SK-N-SH (cell line): ENCODE data around the gene DLAT.

Experiments
- CTCF ChIP-seq: fragments of 200-600 bp; sonication (generic); IDR thresholded peaks from 2 replicates; pipeline ENCODE4 v1.6.1; 2017; ENCODE audit warnings: antibody characterized with exemption, mild to moderate bottlenecking, moderate library complexity
- GABPA ChIP-seq: IDR thresholded peaks from 2 replicates; pipeline ENCODE4 v1.4.0; 2012; ENCODE audit warnings: low read depth, mild to moderate bottlenecking
- IRF3 ChIP-seq: fragments of 150-350 bp; IDR thresholded peaks from 2 replicates; pipeline ENCODE4 v1.6.1; 2016; ENCODE audit warnings: mild to moderate bottlenecking, low read depth, low read length
- MAX ChIP-seq: IDR thresholded peaks from 2 replicates; pipeline ENCODE4 v1.4.0; 2012; ENCODE audit warnings: low read depth
- NRF1 ChIP-seq: IDR thresholded peaks from 2 replicates; pipeline ENCODE4 v1.6.1; 2012; ENCODE audit warnings: low read depth, mild to moderate bottlenecking, low read length
- POLR2AphosphoS5 ChIP-seq: IDR thresholded peaks from 2 replicates; pipeline ENCODE4 v1.6.1; 2012; ENCODE audit warnings: low read depth, low read length
- RAD21 ChIP-seq: IDR thresholded peaks from 2 replicates; pipeline ENCODE4 v1.6.1; 2012; ENCODE audit warnings: mild to moderate bottlenecking, low read length
- REST ChIP-seq: IDR thresholded peaks from 2 replicates; pipeline ENCODE4 v1.6.1; 2012; ENCODE audit warnings: mild to moderate bottlenecking, low read depth, low read length, moderate library complexity
- SIN3A ChIP-seq: IDR thresholded peaks from 2 replicates; pipeline ENCODE4 v1.6.1; 2012; ENCODE audit warnings: low read depth, mild to moderate bottlenecking, low read length, moderate library complexity, borderline replicate concordance
- YY1 ChIP-seq: IDR thresholded peaks from 2 replicates; pipeline ENCODE4 v1.4.0; 2012; ENCODE audit warnings: low read depth, mild to moderate bottlenecking
- ZBTB33 ChIP-seq: IDR thresholded peaks from 2 replicates; pipeline ENCODE4 v1.4.0; 2012; ENCODE audit warnings: low read depth, borderline replicate concordance
- TF ChIP-seq, protein P1 (sequence below): fragments of 150-350 bp; IDR thresholded peaks from 2 replicates; pipeline ENCODE4 v1.6.1; 2017; ENCODE audit warnings: antibody characterized with exemption, low read length, low read depth, borderline replicate concordance

GRCh38 chr11:111977146-111978027 is 47.8 kb upstream of the DLAT start:
- TF ChIP-seq CTCF (no peak), MAX (0 out of 2 replicates have a peak, but pooled peaks have one; percentile 32), ZBTB33 (no peak), YY1 (no peak), GABPA (no peak), SIN3A (no peak; the same call in 1 of the 2 replicates), RAD21 (no peak), REST (no peak), IRF3 (no peak), NRF1 (no peak), POLR2AphosphoS5 (no peak)
- TF ChIP-seq, protein P1, sequence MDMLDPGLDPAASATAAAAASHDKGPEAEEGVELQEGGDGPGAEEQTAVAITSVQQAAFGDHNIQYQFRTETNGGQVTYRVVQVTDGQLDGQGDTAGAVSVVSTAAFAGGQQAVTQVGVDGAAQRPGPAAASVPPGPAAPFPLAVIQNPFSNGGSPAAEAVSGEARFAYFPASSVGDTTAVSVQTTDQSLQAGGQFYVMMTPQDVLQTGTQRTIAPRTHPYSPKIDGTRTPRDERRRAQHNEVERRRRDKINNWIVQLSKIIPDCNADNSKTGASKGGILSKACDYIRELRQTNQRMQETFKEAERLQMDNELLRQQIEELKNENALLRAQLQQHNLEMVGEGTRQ, result no peak
